OCI-LY1 (cell line): ENCODE measurements around the gene THOC1.

Experiments
- H2AFZ ChIP-seq: fragments of 200-600 bp; sonication (generic), shearing (Covaris generic); 2 replicates; pipeline ENCODE4 v1.6.0; 2014; ENCODE audit warnings: antibody characterized with exemption, mild to moderate bottlenecking, low read length
- H3F3A ChIP-seq: fragments of 200-600 bp; sonication (generic), shearing (Covaris generic); 2 replicates; pipeline ENCODE4 v1.6.0; 2014; ENCODE audit warnings: mild to moderate bottlenecking, antibody characterized with exemption, low read length, moderate library complexity; ENCODE audit not compliant: insufficient read depth
- H3K27ac ChIP-seq: fragments of 200-600 bp; sonication (generic); 2 replicates; pipeline ENCODE4 v1.5.1; 2014; ENCODE audit warnings: low read length, mixed run types, mild to moderate bottlenecking, low read depth; ENCODE audit not compliant: poor library complexity, severe bottlenecking
- H3K27me3 ChIP-seq: fragments of 200-600 bp; sonication (generic); 2 replicates; pipeline ENCODE4 v1.6.0; 2014; ENCODE audit warnings: antibody characterized with exemption, mild to moderate bottlenecking, low read length, moderate library complexity; ENCODE audit not compliant: insufficient read depth
- H3K36me3 ChIP-seq: fragments of 200-600 bp; sonication (generic); 2 replicates; pipeline ENCODE4 v1.6.1; 2014; ENCODE audit warnings: mild to moderate bottlenecking, antibody characterized with exemption, low read length, moderate library complexity, mixed read lengths; ENCODE audit not compliant: insufficient read depth
- H3K4me1 ChIP-seq: fragments of 200-600 bp; sonication (generic); 2 replicates; pipeline ENCODE4 v1.5.1; 2014; ENCODE audit warnings: mild to moderate bottlenecking, low read length, moderate library complexity; ENCODE audit not compliant: insufficient read depth, severe bottlenecking
- H3K4me2 ChIP-seq: fragments of 200-600 bp; sonication (generic), shearing (Covaris generic); 2 replicates; pipeline ENCODE4 v1.6.1; 2014; ENCODE audit warnings: low read length
- H3K4me3 ChIP-seq: fragments of 200-600 bp; sonication (generic); 2 replicates; pipeline ENCODE4 v1.5.1; 2014; ENCODE audit warnings: low read length, low read depth, mild to moderate bottlenecking, mixed read lengths; ENCODE audit not compliant: poor library complexity, severe bottlenecking
- H3K79me2 ChIP-seq: fragments of 200-600 bp; shearing (Covaris generic); 2 replicates; pipeline ENCODE4 v1.6.1; 2016; ENCODE audit warnings: mixed run types, low read length, mixed read lengths; ENCODE audit not compliant: insufficient read depth
- H3K9ac ChIP-seq: fragments of 200-600 bp; sonication (generic), shearing (Covaris generic); 2 replicates; pipeline ENCODE4 v1.6.1; 2014; ENCODE audit warnings: mild to moderate bottlenecking, low read length, mixed read lengths
- H3K9me2 ChIP-seq: fragments of 200-600 bp; sonication (generic), shearing (Covaris generic); 2 replicates; pipeline ENCODE4 v1.6.1; 2014; ENCODE audit warnings: low read depth, mild to moderate bottlenecking, low read length, mixed read lengths
- H3K9me3 ChIP-seq: fragments of 200-600 bp; shearing (Covaris generic); 2 replicates; pipeline ENCODE4 v1.6.1; 2014; ENCODE audit warnings: low read length, mixed read lengths
- H4K20me1 ChIP-seq: fragments of 200-600 bp; sonication (generic), shearing (Covaris generic); 2 replicates; pipeline ENCODE4 v1.6.0; 2016; ENCODE audit warnings: mild to moderate bottlenecking, low read length; ENCODE audit not compliant: insufficient read depth
- CTCF ChIP-seq: fragments of 200-600 bp; sonication (generic), shearing (Covaris generic); IDR thresholded peaks from 2 replicates; pipeline ENCODE4 v1.5.1; 2017; ENCODE audit warnings: mild to moderate bottlenecking, antibody characterized with exemption, low read length, moderate library complexity, mixed read lengths
- EZH2 ChIP-seq: fragments of 200-600 bp; sonication (generic), shearing (Covaris generic); IDR thresholded peaks from 2 replicates; pipeline ENCODE4 v1.8.0; 2017; ENCODE audit warnings: borderline replicate concordance, mixed run types, mild to moderate bottlenecking, antibody characterized with exemption, low read length, moderate library complexity, mixed read lengths

The THOC1 gene

DNA sequence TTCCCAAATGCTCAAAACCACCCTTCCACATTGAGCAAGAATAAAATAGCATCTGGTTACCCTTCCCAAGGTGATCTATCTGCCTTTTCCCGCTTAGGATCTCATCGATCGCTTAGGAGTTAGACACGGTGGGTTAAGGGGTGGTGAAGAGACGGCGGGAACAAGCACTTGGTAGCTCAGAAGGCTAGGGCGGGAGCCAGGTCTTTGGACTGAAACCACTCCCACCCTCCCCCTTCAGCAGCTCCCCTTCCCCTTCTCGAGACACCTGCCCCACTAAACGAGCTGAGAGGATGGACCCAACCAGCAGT is 513 bp downstream of the THOC1 start:
- peaks cover 20% of the 10 kb centered on the region; the same call in 1 of the 2 replicates for H3K36me3 ChIP-seq
- no peak for TF ChIP-seq EZH2
- no peak for TF ChIP-seq CTCF
- no peak overlapping the region for H2AFZ ChIP-seq
- H3K4me3 ChIP-seq = peak overlapping the region; percentile 96
- peaks cover 21% of the 10 kb centered on the region for H3K4me1 ChIP-seq
- H3K9ac ChIP-seq = peak overlapping the region; percentile 99
- H4K20me1 ChIP-seq = no peaks in the 10 kb centered on the region
- peak overlapping the region; percentile 97 for H3K4me2 ChIP-seq
- H3K79me2 ChIP-seq = peaks cover 12% of the 10 kb centered on the region
- peak overlapping the region; percentile 78 for H3K27ac ChIP-seq
- H3K9me3 ChIP-seq = no peaks in the 10 kb centered on the region
- H3F3A ChIP-seq = no peaks in the 10 kb centered on the region
- no peaks in the 10 kb centered on the region for H3K27me3 ChIP-seq
- no peaks in the 10 kb centered on the region for H3K9me2 ChIP-seq

DNA sequence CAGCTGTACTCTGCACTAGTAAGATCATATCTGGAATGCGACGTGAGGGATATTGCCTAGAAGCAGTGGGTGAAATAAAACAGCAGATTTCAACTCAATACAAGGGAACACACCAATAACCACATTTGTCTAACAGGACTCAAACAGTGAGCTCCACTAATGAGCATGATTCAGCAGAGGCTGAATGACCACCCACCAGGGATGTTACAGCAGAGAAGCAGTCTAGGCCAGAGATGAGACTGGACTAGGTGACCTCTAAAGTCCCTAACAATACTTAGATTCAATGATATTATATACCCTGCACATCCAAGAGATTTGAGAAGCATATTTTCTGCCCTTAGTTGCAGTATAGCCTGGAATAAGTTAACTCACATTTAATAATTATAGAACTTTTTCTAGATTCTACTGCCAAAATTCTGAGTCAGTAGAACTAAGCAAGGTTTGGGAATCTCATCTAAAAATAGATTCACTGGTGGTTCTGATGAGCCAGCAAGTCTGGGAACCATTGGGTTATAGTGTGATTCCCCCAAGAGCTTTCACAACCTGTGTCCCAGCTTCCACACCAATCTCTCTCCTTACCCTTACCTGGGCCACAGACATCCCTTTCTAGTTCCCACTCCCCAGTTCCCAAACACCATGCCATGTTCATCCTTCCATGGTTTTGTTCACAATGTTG is 6.3 kb downstream of the THOC1 start:
- Histone ChIP-seq H3K9ac (no peak overlapping the region), H3K4me3 (no peak overlapping the region), H3F3A (no peaks in the 10 kb centered on the region), H2AFZ (no peak overlapping the region), H3K27ac (no peak overlapping the region), H3K9me2 (no peaks in the 10 kb centered on the region), H4K20me1 (no peaks in the 10 kb centered on the region), H3K4me1 (peaks cover 6% of the 10 kb centered on the region), H3K27me3 (no peaks in the 10 kb centered on the region), H3K9me3 (no peaks in the 10 kb centered on the region), H3K79me2 (0 out of 2 replicates have a peak, but pooled peaks cover 3% of the 10 kb centered on the region), H3K4me2 (no peak overlapping the region), H3K36me3 (peaks cover 66% of the 10 kb centered on the region)
- TF ChIP-seq EZH2 (no peak), CTCF (no peak)

GRCh38 chr18:260547-260946 is 7.3 kb downstream of the THOC1 start:
- TF ChIP-seq CTCF (no peak), EZH2 (no peak)
- H3F3A ChIP-seq = no peaks in the 10 kb centered on the region
- H3K9me3 ChIP-seq = no peaks in the 10 kb centered on the region
- H3K79me2 ChIP-seq = 0 out of 2 replicates have a peak, but pooled peaks cover under 1% of the 10 kb centered on the region
- peaks cover 76% of the 10 kb centered on the region for H3K36me3 ChIP-seq
- no peaks in the 10 kb centered on the region for H3K27me3 ChIP-seq
- no peaks in the 10 kb centered on the region for H3K4me1 ChIP-seq
- no peak overlapping the region for H3K4me2 ChIP-seq
- H3K4me3 ChIP-seq = no peak overlapping the region
- no peak overlapping the region for H3K9ac ChIP-seq
- no peak overlapping the region for H3K27ac ChIP-seq
- no peaks in the 10 kb centered on the region for H3K9me2 ChIP-seq
- H2AFZ ChIP-seq = no peak overlapping the region
- no peaks in the 10 kb centered on the region for H4K20me1 ChIP-seq
